Activated T-cell treated with anti-CD3 and anti-CD28 coated beads, Interleukin-2, amount 50 U/mL, for 4 hours (primary cell): ENCODE measurements around the gene LRRC14B. TPM values are rescaled to one million over a fixed set of nuclear protein-coding genes. Genes with fewer than 3 reads are reported as not detected.

Experiments
- ATAC-seq, 2 donors: fragments of 200-7000 bp; cut with Tn5 transposase; one replicate each; pipeline ENCODE4 v1.10.0; 2021
- DNase-seq: peaks from one replicate; pipeline ENCODE4 v3.0.0-alpha.2; 2020
- H3K27me3 Mint-ChIP-seq: one replicate; pipeline ENCODE4 v1.8.0; 2021; ENCODE audit warnings: low read depth, mixed read lengths
- H3K36me3 Mint-ChIP-seq: one replicate; pipeline ENCODE4 v1.8.0; 2022; ENCODE audit warnings: mixed read lengths; ENCODE audit not compliant: insufficient read depth
- H3K4me1 Mint-ChIP-seq: one replicate; pipeline ENCODE4 v1.8.0; 2021; ENCODE audit warnings: low read depth, mixed read lengths
- H3K4me3 Mint-ChIP-seq: one replicate; pipeline ENCODE4 v1.8.0; 2021; ENCODE audit warnings: mild to moderate bottlenecking, moderate library complexity, mixed read lengths
- H3K9me3 Mint-ChIP-seq: one replicate; pipeline ENCODE4 v1.8.0; 2021; ENCODE audit warnings: mixed read lengths
- total RNA-seq, 3 donors: library from RNA; stranded (reverse); gene quantifications; one replicate each; pipeline ENCODE4 v1.2.1, GENCODE V29; 2021

LRRC14B gene
- total RNA-seq, 3 donors from 2014 or later, result 0.23 TPM; not detected in 2

- Mint-ChIP-seq H3K27me3 (peaks cover 25% of the 10 kb centered on the region), H3K9me3 (no peaks in the 10 kb centered on the region), H3K4me1 (no peaks in the 10 kb centered on the region), H3K4me3 (no peak overlapping the region), H3K36me3 (no peaks in the 10 kb centered on the region)
- no peak for ATAC-seq
- DNase-seq, result no peak
These were observed 35.5 kb upstream of the LRRC14B start for GRCh38 chr5:155651-156410.

DNA sequence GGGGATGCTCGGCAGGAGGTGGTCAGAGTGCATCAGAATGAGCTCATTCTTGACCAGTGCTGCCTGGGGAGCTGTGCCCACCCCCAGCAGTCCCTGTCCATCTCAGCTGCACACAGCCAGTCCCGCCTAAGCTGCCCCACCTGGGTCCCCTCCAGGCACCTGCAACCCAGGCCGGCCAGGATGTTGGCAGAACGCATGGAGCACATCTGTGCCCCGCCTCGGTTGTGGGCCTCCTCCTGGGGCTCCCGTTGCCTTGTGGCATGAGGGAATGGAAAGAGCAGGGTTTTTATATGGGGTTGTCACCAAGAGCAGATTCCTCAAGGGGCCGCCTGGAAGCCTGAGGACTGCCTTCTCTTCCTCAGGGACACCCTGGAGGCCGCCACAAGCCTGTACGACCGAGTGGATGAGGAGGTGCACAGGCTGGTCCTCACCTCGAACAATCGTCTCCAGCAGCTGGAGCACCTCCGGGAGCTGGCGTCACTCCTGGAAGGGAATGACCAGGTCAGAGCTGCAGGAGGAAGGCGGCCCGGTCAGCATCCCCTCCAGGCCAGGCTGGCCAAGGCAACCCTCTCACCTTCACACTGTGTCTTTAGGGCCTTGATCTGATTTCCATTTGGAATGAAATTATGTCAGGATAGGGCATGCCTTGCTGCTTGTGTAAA is 34.8 kb upstream of the LRRC14B start:
- Mint-ChIP-seq H3K4me1 (no peaks in the 10 kb centered on the region), H3K9me3 (no peaks in the 10 kb centered on the region), H3K4me3 (no peak overlapping the region), H3K36me3 (no peaks in the 10 kb centered on the region), H3K27me3 (peaks cover 32% of the 10 kb centered on the region)
- DNase-seq, result no peak
- ATAC-seq, result no peak

DNA sequence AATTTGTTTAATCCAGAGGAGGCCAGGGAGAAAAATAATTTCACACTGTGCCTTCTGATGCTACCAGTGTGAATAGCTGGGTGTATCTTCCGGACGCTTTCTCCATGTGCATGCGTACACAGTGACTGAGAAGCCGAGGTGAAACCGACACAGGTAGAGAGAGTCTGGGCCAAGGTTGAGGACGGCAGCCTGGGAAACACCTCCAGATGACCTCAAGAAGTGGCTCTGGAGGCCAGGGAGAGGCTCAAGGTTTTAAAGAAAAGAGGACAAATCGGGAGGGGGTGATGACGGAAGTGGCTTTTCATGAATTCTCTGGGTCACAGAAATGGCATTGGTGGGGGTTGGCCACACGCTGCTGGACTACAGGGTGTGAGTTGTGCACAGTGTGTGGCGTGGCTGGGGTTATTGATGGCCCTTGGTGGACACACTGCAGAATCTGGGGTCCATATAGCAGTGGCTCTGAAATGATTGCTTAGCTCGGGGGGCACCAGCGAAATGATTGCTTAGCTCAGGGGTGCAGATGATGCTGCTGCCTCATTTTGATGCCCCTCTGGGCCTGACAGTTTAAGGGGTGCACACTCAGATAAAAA is 34.1 kb upstream of the LRRC14B start:
- H3K27me3 Mint-ChIP-seq, result peaks cover 34% of the 10 kb centered on the region
- no peak for ATAC-seq
- no peaks in the 10 kb centered on the region for H3K36me3 Mint-ChIP-seq
- H3K4me3 Mint-ChIP-seq, result no peak overlapping the region
- no peaks in the 10 kb centered on the region for H3K4me1 Mint-ChIP-seq
- DNase-seq, result no peak
- H3K9me3 Mint-ChIP-seq, result no peaks in the 10 kb centered on the region

DNA sequence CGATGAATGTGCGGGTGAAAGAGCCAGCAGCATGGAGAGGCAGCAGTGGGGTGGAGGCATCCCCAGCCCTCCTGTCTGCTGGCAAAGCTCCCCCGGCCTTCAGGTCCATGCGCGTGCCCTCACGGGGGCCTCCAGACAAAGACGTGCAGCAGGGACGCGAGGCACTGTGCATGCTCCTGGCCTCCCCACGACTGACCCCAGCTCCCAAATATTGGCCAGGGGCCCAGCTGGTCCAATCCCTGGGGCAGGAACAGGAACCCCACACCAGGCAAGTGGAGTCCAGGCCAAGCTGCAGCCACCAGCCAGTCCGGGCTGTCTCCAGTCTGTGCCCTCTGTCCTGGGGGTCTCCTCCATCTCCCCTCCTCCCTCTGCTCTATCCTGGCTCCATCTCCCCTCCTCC is 33.5 kb upstream of the LRRC14B start:
- Mint-ChIP-seq H3K9me3 (no peaks in the 10 kb centered on the region), H3K4me1 (no peaks in the 10 kb centered on the region), H3K27me3 (peaks cover 34% of the 10 kb centered on the region), H3K4me3 (no peak overlapping the region), H3K36me3 (no peaks in the 10 kb centered on the region)
- ATAC-seq (no peak), DNase-seq (no peak)

- Mint-ChIP-seq H3K4me1 (no peaks in the 10 kb centered on the region), H3K36me3 (no peaks in the 10 kb centered on the region), H3K4me3 (no peak overlapping the region), H3K27me3 (peaks cover 34% of the 10 kb centered on the region), H3K9me3 (no peaks in the 10 kb centered on the region)
- ATAC-seq, result no peak
- DNase-seq, result no peak
These were observed 32.4 kb upstream of the LRRC14B start for GRCh38 chr5:158807-159447.

DNA sequence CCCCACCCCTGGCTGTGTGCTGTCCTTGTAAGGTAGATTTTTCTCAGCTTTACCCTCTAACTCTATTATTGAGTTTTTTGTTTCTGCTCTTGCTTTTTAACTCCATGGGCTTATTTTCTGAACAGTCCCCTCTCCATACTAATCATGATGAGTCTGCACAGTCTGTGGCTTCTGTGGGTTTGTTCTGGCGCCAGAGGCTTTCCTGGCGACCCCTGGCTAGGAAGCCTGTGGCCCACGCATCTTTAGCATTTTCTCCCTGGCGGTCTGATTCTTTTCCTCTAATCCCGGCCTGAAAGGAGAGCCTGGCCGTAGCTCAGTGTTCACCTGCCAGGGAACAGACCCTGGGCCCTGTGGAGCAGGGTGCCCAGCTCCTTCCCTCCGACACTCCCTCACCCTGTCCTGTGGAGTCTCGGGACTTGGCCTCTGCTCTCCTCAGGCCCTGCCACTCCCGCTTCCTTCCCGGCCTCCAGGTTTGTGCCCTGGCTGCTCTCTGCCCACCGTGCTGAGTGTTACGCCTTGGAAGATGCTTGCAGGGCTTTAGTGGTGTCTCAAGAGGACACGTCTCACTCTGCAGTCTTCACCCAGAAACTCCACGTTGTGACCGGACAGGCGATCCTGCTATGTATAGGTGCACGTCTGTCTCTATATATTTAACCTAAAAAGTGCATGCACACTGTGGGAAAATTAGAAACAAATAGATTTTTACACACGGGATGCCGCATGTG is 31.7 kb upstream of the LRRC14B start:
- H3K27me3 Mint-ChIP-seq, result peaks cover 34% of the 10 kb centered on the region
- H3K9me3 Mint-ChIP-seq, result no peaks in the 10 kb centered on the region
- no peak overlapping the region for H3K4me3 Mint-ChIP-seq
- DNase-seq (no peak), ATAC-seq (no peak)
- H3K36me3 Mint-ChIP-seq, result no peaks in the 10 kb centered on the region
- no peaks in the 10 kb centered on the region for H3K4me1 Mint-ChIP-seq

- Mint-ChIP-seq H3K36me3 (no peaks in the 10 kb centered on the region), H3K9me3 (no peaks in the 10 kb centered on the region), H3K4me1 (no peaks in the 10 kb centered on the region), H3K4me3 (no peak overlapping the region), H3K27me3 (peaks cover 34% of the 10 kb centered on the region)
- DNase-seq, result no peak
- no peak for ATAC-seq
These were observed 31.2 kb upstream of the LRRC14B start for GRCh38 chr5:160173-160510.

DNA sequence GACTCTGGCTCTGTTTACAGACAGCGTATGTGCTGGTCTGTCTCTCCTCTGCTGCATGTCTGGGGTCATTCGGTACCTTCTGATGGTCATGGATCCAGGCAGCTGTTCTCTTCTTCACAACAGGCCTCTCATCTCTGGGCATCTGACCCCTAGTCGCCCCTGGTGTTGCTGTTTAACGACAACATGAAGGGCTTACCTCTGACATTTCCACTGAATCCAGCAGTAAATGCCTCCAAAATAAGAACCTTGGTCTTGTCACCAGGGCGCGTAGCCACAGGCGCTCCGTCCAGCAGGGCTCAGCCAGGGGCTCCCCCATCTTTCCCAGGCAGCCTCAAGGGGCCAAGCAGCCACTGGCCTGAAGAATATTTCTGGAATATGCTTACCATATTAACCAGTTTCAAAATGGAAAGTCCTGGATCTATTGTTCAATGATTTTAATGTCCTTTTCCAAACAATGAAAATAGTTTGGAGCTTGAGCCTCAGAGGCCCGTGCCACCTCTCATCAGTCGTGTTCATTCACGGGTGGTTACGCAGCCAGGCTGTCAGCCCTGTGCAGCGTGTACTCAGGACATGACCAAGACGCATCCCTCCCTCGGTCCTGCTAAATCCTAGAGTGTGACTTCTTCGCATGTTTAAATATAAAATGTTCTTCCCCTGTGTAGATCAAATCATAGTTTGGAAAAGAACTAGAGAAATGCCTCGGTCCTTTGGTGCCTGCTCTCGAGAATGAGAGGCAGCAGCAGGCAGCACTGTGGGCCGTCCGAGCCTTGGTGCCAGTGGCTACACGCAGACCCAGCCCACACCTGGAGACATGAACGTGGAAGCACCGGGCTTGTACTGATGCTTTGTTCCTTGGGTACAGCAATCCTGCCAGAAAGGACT is 30.1 kb upstream of the LRRC14B start:
- Mint-ChIP-seq H3K9me3 (no peaks in the 10 kb centered on the region), H3K36me3 (no peaks in the 10 kb centered on the region), H3K4me1 (no peaks in the 10 kb centered on the region), H3K4me3 (no peak overlapping the region), H3K27me3 (peaks cover 34% of the 10 kb centered on the region)
- ATAC-seq, result no peak
- DNase-seq, result no peak

- Mint-ChIP-seq H3K4me1 (no peaks in the 10 kb centered on the region), H3K27me3 (peaks cover 34% of the 10 kb centered on the region)
- no peak for ATAC-seq
These were observed 29.5 kb upstream of the LRRC14B start for GRCh38 chr5:161803-162110.

DNA sequence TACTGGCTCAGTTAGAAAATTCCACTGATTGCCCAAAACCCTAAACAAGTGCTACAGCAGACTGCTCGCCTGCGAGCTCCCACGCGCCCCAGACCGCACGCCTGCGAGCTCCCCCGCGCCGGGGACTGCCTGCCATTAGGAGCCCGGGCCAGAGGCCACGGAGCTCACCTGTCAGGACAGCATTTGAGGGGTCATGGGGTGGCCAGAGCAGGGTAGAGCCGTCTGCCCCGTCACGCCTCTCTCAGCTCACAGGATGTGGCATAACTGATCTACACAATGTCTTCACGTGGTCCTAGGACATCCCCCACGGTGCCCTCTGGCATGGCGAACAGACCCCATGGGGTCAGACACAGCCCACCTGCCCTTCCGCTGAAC is 29.1 kb upstream of the LRRC14B start:
- ATAC-seq (no peak), DNase-seq (no peak)
- Mint-ChIP-seq H3K4me3 (no peak overlapping the region), H3K4me1 (no peaks in the 10 kb centered on the region), H3K36me3 (no peaks in the 10 kb centered on the region), H3K27me3 (peaks cover 31% of the 10 kb centered on the region), H3K9me3 (no peaks in the 10 kb centered on the region)

More at GRCh38 chr5:161803-162110, 29.5 kb upstream of the LRRC14B start:
- DNase-seq, result no peak
- Mint-ChIP-seq H3K36me3 (no peaks in the 10 kb centered on the region), H3K9me3 (no peaks in the 10 kb centered on the region), H3K4me3 (no peak overlapping the region)

- no peak overlapping the region for H3K4me3 Mint-ChIP-seq
- H3K36me3 Mint-ChIP-seq, result no peaks in the 10 kb centered on the region
- no peaks in the 10 kb centered on the region for H3K9me3 Mint-ChIP-seq
- ATAC-seq (no peak), DNase-seq (no peak)
- no peaks in the 10 kb centered on the region for H3K4me1 Mint-ChIP-seq
- H3K27me3 Mint-ChIP-seq, result peaks cover 29% of the 10 kb centered on the region
These were observed 28.5 kb upstream of the LRRC14B start for GRCh38 chr5:162565-163337.

GRCh38 chr5:163338-163620 is 28.0 kb upstream of the LRRC14B start:
- Mint-ChIP-seq H3K36me3 (no peaks in the 10 kb centered on the region), H3K4me1 (no peaks in the 10 kb centered on the region), H3K9me3 (no peaks in the 10 kb centered on the region), H3K4me3 (no peak overlapping the region), H3K27me3 (peaks cover 29% of the 10 kb centered on the region)
- ATAC-seq (no peak), DNase-seq (no peak)

- Mint-ChIP-seq H3K9me3 (no peaks in the 10 kb centered on the region), H3K36me3 (no peaks in the 10 kb centered on the region), H3K4me3 (no peak overlapping the region), H3K27me3 (peaks cover 26% of the 10 kb centered on the region), H3K4me1 (no peaks in the 10 kb centered on the region)
- DNase-seq (no peak), ATAC-seq (no peak)
These were observed 27.5 kb upstream of the LRRC14B start for GRCh38 chr5:163841-164240.
